ENCODE measurements around the gene PID1.

The PID1 gene

DNA sequence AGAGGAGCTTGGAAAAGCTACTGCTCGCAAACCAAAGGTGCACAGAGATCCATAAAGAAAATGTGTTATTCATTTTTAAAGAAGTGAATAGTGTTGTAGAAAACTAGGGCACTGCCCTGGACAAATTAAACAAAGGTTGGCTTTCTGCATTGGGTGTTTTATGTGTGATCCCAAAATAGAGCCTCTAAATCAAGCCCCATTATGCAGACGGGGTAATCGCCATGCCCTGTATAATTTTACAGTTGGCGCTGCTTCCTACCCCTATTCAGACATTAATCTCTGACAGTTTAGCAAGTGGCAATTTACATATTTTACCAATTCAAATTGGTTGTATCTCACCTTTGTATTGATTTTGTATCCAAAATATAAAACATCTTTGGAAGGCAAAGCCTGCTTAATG, 109.1 kb downstream of the PID1 start:
- no peak for DNase-seq

- no peak for DNase-seq
Observed at GRCh38 chr2:229160984-229161383, 110.1 kb downstream of the PID1 start.

DNA sequence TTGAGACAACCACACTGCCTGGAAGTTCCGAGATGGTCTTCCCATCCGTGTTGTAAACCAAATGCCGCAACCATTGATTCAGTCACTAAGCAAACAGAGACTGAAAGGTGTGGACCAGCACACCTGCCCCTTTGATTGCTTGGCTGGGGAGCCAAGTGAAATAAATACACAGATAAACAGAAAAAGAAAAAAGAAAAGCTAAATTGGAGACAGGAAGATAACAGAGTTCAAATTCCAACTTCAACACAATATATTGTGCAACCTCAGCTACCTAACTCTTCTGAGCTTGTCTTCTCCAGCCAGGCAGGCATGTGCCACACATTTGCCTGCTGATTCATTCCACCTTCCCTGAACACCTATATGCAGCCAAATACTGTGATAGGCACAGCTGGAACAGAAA, 110.9 kb downstream of the PID1 start:
- no peak for DNase-seq

GRCh38 chr2:229159405-229159804, 111.7 kb downstream of the PID1 start:
- no peak for DNase-seq

GRCh38 chr2:229154381-229154780, 116.7 kb downstream of the PID1 start:
- DNase-seq = no peak

DNA sequence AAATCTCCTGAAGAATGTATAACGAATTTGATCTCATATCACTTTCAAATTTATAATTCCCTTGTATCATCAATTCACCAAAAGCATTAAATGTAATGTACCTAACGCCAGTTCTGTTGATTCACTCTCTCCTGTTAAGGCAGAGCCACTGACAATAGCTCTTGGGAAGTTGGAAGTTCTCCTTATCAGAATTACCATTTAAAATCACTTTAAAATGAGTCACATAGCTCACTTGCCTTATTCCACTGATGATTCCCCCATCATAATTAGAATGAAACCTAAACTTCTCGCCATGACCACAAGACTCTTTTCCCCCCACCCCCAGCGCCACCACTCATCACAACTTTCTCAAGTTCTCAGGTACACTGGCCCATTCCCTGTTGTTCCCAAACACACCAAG, 117.1 kb downstream of the PID1 start:
- DNase-seq = no peak

GRCh38 chr2:229153267-229153666, 117.8 kb downstream of the PID1 start:
- DNase-seq = no peak

DNA sequence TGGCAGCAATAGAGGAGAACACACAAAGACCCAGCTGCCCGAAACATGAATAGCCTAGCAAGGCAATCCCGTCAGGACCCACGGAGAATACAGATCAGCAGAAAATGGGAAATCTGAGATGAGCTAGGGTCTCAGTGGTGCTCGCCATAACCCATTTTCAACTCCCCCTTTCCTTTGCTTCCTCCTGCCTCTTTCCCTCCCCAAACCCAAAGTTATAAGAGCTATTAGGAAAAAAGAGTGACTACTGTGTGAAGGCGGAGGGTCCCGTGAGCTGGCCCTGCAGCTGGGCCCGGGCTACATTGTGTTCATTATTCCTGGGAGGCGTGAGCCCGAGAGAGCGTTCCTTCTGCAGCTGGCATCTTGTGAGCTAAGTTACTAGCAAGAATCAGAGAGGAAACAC, 118.4 kb downstream of the PID1 start:
- no peak for DNase-seq

- no peak for DNase-seq
Observed at GRCh38 chr2:229150317-229150716, 120.8 kb downstream of the PID1 start.

DNA sequence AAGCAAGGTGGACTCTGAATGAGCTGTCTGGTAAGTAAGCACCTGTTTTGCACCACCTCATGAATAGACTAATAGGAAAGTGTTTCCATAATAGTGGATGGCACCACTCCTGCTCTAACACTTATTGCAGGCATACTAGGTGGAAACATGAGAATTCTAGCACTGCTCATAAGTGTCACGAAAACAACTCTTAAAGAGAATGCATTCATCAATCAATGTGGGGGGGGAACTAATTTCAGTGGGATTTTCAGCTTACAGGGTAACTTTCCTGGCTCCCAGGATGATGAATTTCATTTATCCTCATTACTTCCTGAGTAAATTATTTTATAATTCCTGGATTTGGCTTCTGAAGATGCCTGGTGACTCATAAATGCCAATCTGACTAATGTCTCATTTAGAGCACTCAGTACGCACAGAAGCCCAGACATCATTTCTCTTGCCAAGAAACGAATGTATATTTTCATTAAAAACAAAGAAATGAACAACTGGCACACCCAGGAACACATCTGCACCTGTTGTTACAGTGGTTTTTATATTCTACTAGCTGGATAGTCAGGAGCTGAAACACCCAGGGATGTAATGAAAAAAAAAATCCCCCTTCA, 129.6 kb downstream of the PID1 start:
- DNase-seq = no peak

DNA sequence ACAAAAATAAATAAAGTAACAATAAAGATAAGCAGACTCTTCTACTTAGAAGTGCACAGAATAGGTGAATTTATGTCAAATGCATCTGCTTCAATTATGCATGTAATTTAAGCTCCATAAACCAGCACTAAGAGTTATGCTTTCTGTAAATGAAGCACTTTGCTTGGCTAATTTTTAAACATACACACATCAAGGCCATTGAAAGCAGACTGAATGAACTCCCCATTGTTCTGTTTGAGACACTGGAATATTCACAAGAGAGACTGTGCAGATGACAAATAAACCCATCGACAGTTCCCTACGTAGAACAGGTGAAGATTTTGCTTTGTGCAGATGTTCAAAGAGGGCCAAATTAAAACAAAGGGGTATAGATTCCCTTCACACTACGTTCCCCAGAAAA, 133.4 kb downstream of the PID1 start:
- DNase-seq = no peak

- DNase-seq = no peak
Observed at GRCh38 chr2:229137066-229137465, 134.0 kb downstream of the PID1 start.

DNA sequence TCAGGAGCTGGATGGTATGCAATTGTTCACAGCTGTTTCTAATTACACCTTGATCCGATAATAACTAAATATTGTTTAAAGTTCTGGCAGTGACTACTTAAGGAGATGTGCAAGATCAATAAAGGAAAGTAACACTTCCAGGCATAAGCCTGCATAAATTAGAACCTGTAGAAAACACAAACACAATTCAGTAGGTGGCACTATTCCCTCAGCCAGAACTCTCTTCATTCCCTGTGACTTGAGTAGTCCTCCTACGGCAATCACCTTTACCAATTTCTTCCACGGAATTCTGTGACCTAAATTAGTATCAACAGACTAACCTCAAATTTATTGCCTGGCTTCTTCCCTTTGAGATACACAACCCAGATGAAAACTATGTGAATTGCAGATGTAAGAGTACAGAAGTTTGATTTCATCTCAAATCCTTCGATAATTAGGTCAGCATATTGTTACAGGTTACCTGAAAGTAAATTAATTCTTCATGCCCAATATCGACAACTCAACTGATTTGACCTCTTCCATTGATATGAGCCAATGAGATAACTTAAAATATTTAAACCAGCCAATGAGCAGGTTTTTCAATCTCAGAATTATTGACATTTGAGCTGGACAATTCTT, 137.8 kb downstream of the PID1 start:
- DNase-seq = peak; percentile 64

GRCh38 chr2:229132236-229132635, 138.9 kb downstream of the PID1 start:
- no peak for DNase-seq

GRCh38 chr2:229130522-229130921, 140.6 kb downstream of the PID1 start:
- DNase-seq = no peak

DNA sequence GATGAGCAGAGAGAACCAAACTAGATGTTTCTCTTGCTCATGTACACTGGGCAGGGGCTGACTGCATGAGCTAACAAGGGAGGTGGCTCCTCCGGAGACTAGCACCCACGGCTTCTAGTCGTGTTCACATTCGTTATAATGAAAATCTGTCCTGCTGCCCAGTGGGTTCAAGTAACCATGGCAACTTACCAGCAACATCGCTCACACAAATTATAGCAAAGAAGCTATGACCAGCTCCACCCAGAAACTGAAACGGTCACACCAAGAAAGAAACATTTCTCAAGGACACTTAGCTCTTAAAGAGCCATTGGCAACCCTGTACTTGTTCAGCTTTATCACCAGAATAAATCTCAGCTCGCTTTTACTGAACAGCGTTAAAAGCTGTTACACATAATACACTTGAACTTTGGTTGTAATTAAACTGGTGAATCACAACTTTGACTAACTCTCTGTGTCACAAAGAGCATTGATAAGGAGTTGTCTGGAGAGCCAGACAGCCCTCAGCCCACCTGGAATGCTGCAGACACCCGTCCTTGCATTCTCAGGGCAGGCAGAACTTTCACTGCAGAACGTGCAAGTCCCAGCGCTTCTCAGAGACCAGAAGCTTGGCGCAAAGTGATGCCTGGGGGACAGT, 141.2 kb downstream of the PID1 start:
- DNase-seq = no peak

DNA sequence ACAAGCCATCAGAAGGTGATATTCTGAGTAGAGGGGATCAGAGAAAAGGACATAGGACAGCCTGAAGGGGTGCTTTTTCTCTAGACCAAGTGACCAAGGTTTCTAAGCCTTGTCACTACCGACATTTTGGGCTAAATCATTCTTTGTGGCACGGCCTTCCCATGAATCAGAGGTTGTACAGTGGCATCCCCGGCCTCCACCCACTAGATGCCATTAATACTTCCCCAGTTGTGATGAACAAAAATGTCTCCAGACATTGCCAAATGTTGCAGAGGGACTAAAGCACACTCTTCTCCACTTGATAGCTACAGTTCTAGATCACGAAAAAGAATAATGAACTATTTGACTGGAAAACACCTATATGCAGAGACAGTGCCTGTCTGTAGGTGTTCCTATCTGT, 143.6 kb downstream of the PID1 start:
- no peak for DNase-seq

DNA sequence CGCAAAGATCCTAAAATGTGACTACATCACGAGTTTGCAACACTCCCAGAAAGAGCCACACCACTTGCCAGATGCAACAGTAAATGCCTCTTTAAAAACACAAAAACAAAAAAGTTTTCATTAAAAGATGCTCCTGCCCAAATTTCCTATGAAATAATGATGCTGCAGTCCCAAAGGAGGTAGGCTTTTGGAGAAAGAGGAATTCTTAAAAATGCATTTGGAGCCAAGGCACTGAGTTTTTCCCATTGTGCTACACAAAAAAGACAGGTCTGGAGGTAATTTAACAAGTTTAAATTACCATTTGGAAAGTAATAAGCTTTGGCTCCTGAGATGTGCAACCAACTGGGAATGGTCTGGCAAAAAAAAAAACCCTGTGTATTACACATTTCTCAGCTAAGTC, 145.0 kb downstream of the PID1 start:
- no peak for DNase-seq

GRCh38 chr2:229124136-229124535, 147.0 kb downstream of the PID1 start:
- no peak for DNase-seq

DNA sequence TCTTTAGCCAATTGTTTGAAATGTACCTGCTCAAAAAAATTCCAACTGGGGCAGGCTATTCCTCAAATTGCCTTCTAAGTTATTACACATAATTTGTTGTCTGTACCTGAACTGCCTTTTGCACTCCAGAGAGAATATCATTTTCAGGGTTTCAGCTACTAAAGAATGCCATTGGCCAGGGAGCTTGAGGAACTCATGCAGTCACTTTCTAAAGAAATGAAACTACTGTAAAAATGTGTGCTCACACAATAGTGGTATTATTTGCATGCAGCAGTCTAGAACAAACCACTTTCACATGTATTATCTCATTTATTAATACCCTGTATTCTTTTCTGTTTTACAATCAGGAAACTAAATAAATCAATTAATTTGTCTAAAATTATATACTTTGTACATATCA, 152.2 kb downstream of the PID1 start:
- DNase-seq = no peak

- no peak for DNase-seq
Observed at GRCh38 chr2:229118336-229118735, 152.8 kb downstream of the PID1 start.

DNA sequence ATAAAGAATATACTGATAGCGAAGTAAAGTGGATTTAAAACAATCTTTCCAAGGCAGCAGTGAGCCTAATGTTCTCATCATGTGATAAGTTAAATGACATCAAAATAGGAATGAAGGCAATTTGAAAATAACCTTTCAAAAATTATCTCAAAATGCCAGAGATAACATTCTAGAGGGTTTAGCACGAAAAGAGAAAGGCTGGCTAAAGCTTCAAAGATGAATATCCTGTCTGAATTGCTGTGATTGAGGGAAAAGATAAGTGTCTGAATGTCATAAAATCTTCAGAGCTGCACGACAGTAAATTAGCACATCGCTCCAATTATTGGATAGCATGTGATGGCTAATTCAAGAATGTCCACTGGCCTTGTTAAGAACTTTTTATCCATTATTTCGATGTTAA, 159.3 kb downstream of the PID1 start:
- DNase-seq = no peak

DNA sequence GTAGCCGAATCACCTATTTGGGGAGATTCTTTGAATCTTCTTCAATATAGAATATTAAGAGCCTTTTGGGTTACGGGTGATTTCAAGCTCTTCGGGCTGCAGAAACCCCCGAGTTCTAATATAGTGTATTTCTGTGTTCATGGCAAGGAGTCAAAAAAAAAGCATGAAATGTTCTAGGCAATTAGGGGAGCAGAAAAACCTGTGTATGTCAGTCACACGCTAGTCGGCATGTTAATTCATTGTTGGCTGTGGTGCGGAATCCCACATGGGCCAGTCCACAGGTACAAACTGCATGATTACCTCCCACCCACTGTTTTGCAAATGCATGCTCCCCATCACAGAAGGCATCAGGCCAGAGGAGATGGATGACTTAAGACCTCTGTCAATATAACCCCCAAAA, 161.9 kb downstream of the PID1 start:
- DNase-seq = no peak

GRCh38 chr2:229107601-229108000, 163.5 kb downstream of the PID1 start:
- no peak for DNase-seq

DNA sequence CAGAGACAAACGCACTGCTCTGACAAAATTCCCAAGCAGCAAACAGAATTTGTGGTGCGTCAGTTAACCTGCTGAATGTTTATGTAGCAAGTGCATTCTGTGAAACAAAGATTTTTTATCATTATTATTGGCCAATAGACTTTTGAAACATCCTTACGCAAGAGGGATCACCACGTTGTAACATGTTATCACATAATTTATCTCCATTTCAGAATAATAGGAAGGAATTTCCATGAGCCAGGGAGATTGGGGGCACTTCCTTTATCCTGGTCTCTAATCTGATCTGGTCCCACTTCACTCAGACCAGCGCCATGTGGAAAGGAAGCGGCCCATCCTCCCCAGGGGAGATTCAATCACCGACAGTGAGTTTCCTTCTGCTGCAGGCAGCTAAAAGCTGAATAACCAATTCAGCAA, 166.1 kb downstream of the PID1 start:
- no peak for DNase-seq
